ENCODE measurements around the gene ATG16L1. TPM values are rescaled to one million over a fixed set of nuclear protein-coding genes. Genes with fewer than 3 reads are reported as not detected.
"Not testable (repeated sequence)": the region's sequence is repeated elsewhere in the genome, so short reads cannot be mapped to it uniquely, and the experiment has no call there.

ATG16L1 gene
- polyA plus RNA-seq, 1 donor from 2014 or later = 11.2 TPM

- H3K4me1 Mint-ChIP-seq = peaks cover 27 to 56% (median 36%) of the 10 kb centered on the region in 3 donors
- H3K36me3 Mint-ChIP-seq = no peaks in the 10 kb centered on the region
- H3K27ac Mint-ChIP-seq = peak overlapping the region; percentile 43 to 96 (median 87)
- no peaks in the 10 kb centered on the region for H3K27me3 Mint-ChIP-seq
- peak overlapping the region; percentile 3 to 91 (median 20) for H3K4me3 Mint-ChIP-seq
- H3K9me3 Mint-ChIP-seq = no peaks in the 10 kb centered on the region
Measured at GRCh38 chr2:233332125-233332524, 80.7 kb downstream of the ATG16L1 start.

- Mint-ChIP-seq H3K4me3 (no peak overlapping the region), H3K9me3 (no peaks in the 10 kb centered on the region), H3K27me3 (peaks cover 2% of the 10 kb centered on the region), H3K27ac (peak overlapping the region in 2 of 3 donors; percentile 71 to 76), H3K36me3 (no peaks in the 10 kb centered on the region), H3K4me1 (peaks cover 46 to 64% (median 54%) of the 10 kb centered on the region in 3 donors)
Measured at GRCh38 chr2:233334915-233335314, 83.4 kb downstream of the ATG16L1 start.

DNA sequence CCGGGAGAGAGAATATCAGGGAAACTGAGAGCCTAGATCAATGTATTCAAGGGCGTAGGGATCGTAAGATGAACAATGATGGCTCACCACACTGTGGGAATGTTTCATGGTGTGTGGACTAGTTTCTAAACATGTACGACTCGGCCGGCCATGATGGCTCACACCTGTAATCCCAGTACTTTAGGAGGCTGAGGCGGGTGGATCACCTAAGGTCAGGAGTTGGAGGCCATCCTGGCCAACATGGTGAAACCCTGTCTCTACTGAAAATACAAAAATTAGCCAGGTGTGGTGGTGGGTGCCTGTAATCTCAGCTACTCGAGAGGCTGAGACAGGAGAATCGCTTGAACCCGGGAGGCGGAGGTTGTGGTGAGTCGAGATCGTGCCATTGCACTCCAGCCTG, 84.6 kb downstream of the ATG16L1 start:
- Mint-ChIP-seq H3K4me1 (peaks cover 44 to 59% (median 52%) of the 10 kb centered on the region in 3 donors), H3K27ac (peak overlapping the region in 1 of 3 donors; percentile 87)
- H3K4me3 Mint-ChIP-seq, H3K36me3 Mint-ChIP-seq, H3K9me3 Mint-ChIP-seq, H3K27me3 Mint-ChIP-seq: not testable (repeated sequence)

GRCh38 chr2:233336541-233336940, 85.1 kb downstream of the ATG16L1 start:
- H3K36me3 Mint-ChIP-seq = no peaks in the 10 kb centered on the region
- H3K4me3 Mint-ChIP-seq = no peak overlapping the region
- peak overlapping the region in 1 of 3 donors; percentile 87 for H3K27ac Mint-ChIP-seq
- peaks cover 39 to 54% (median 48%) of the 10 kb centered on the region in 3 donors for H3K4me1 Mint-ChIP-seq
- no peaks in the 10 kb centered on the region for H3K9me3 Mint-ChIP-seq
- H3K27me3 Mint-ChIP-seq = peaks cover 2% of the 10 kb centered on the region

DNA sequence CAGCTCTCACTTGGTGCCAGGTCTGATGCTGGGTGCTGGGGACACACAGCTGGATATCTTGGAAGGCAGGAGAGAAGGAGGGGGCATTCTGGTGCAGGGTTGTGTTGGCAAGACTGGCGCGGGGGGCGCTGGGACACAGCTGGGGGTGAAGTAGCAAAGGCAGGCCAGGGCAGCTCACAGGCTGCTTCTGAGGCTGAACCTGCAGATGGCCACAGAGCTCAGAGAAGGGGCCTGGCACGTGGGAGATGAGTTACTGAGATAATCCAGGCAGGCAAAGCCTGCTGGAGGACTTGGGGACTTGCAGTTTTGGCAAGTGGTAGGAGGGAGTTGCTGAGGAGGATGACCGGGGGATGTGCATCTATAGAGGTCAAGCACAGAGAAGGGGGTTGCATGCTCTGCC, 86.6 kb downstream of the ATG16L1 start:
- no peaks in the 10 kb centered on the region for H3K36me3 Mint-ChIP-seq
- no peak overlapping the region for H3K27ac Mint-ChIP-seq
- H3K4me1 Mint-ChIP-seq = peaks cover 31 to 45% (median 39%) of the 10 kb centered on the region in 3 donors
- H3K9me3 Mint-ChIP-seq = no peaks in the 10 kb centered on the region
- peaks cover 2% of the 10 kb centered on the region for H3K27me3 Mint-ChIP-seq
- no peak overlapping the region for H3K4me3 Mint-ChIP-seq

GRCh38 chr2:233338812-233339368, 87.4 kb downstream of the ATG16L1 start:
- H3K9me3 Mint-ChIP-seq = no peaks in the 10 kb centered on the region
- peaks cover 28 to 38% (median 36%) of the 10 kb centered on the region in 3 donors for H3K4me1 Mint-ChIP-seq
- peaks cover 2% of the 10 kb centered on the region for H3K27me3 Mint-ChIP-seq
- H3K4me3 Mint-ChIP-seq = peak overlapping the region in 2 of 4 donors; percentile 26 to 74
- H3K27ac Mint-ChIP-seq = peak overlapping the region in 2 of 3 donors; percentile 36 to 43
- H3K36me3 Mint-ChIP-seq = no peaks in the 10 kb centered on the region

- no peaks in the 10 kb centered on the region for H3K36me3 Mint-ChIP-seq
- H3K9me3 Mint-ChIP-seq = no peaks in the 10 kb centered on the region
- H3K27ac Mint-ChIP-seq = peak overlapping the region in 1 of 3 donors; percentile 10
- H3K4me1 Mint-ChIP-seq = peaks cover 27 to 34% (median 31%) of the 10 kb centered on the region in 3 donors
- peaks cover 2% of the 10 kb centered on the region for H3K27me3 Mint-ChIP-seq
- H3K4me3 Mint-ChIP-seq = peak overlapping the region in 1 of 4 donors; percentile 74
Measured at GRCh38 chr2:233339427-233339826, 88.0 kb downstream of the ATG16L1 start.

DNA sequence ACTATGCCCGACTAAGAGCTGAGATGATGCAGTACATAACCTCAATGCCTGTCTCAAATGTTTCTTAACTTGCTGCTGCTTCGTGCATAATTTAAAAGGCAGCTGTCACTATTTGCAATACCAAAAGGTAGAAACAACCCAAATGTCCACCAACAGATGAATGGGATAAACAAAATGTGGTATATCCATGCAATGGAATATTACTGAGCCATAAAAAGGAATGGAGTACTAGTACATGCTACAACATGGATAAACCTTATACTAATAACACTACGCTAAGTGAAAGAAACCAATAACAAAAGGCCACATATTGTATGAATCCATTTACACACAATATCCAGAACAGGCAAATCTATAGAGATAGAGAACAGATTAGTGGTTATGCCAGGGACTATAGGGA, 89.8 kb downstream of the ATG16L1 start:
- H3K36me3 Mint-ChIP-seq = no peaks in the 10 kb centered on the region
- peaks cover 19 to 27% (median 19%) of the 10 kb centered on the region in 3 donors for H3K4me1 Mint-ChIP-seq
- no peak overlapping the region for H3K4me3 Mint-ChIP-seq
- peaks cover 2% of the 10 kb centered on the region for H3K27me3 Mint-ChIP-seq
- peak overlapping the region in 1 of 3 donors; percentile 0 for H3K27ac Mint-ChIP-seq
- no peaks in the 10 kb centered on the region for H3K9me3 Mint-ChIP-seq

GRCh38 chr2:233342301-233342700, 90.8 kb downstream of the ATG16L1 start:
- H3K27ac Mint-ChIP-seq = no peak overlapping the region
- peaks cover 19 to 29% (median 21%) of the 10 kb centered on the region in 3 donors for H3K4me1 Mint-ChIP-seq
- H3K4me3 Mint-ChIP-seq = no peak overlapping the region
- H3K27me3 Mint-ChIP-seq = peaks cover 2% of the 10 kb centered on the region
- no peaks in the 10 kb centered on the region for H3K36me3 Mint-ChIP-seq
- H3K9me3 Mint-ChIP-seq = no peaks in the 10 kb centered on the region

- Mint-ChIP-seq H3K27me3 (no peaks in the 10 kb centered on the region), H3K4me3 (no peak overlapping the region), H3K9me3 (no peaks in the 10 kb centered on the region), H3K36me3 (peaks cover 4% of the 10 kb centered on the region), H3K27ac (no peak overlapping the region), H3K4me1 (peaks cover 19 to 28% (median 20%) of the 10 kb centered on the region in 3 donors)
Measured at GRCh38 chr2:233343171-233343705, 91.8 kb downstream of the ATG16L1 start.

Other genes with a start within 250 kb of the ATG16L1 start
- gene NGEF, start 238.4 kb upstream of the ATG16L1 start, polyA plus RNA-seq = not detected
- gene NEU2, start 219.0 kb upstream of the ATG16L1 start, polyA plus RNA-seq = not detected
- gene INPP5D, start 191.3 kb upstream of the ATG16L1 start, polyA plus RNA-seq = 220 TPM
- gene SAG, start 56.1 kb downstream of the ATG16L1 start, polyA plus RNA-seq = not detected
- gene DGKD, start 102.8 kb downstream of the ATG16L1 start, polyA plus RNA-seq = 44.9 TPM

Data from IgD-negative memory B cell (primary cell).